Hematopoietic multipotent progenitor cell treated with erythropoietin and hydrocortisone succinate and interleukin-3 and kit ligand, for 4 days (in vitro differentiated cells): ENCODE results near the gene SLC6A5.
A peak's percentile ranks its signal among the peaks of the same experiment; 100 is the strongest.

Experiments used
- DNase-seq: peaks from one replicate; pipeline ENCODE4 v3.0.0-alpha.2; 2015

SLC6A5 gene

DNA sequence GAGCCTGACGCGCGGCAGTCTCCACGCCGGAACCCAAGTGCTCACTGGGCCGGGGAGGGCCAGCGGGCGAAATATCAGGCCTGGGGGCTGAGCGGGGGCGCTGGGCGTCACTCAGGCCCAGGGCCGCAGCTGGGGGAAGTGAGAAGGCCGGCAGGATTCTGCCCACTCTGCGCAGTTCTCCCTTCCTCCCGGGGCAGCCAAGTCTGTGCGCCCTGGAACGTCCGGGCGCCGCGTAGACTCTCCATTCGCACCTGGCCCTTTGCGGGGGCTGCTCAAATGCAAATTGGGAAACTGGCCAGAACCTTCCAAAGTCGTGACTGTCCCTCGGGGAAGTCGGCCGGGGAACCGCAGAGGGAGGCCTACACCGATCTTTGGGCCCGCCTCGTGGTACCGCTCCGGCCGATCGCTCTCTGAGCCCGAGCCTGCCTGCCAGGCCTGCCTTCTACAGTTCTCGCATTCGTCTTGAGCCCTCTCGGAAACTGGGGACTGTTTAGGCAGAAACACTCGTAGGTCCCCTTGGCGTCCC lies 2.2 kb upstream of the SLC6A5 start:
- DNase-seq: no peak

DNA sequence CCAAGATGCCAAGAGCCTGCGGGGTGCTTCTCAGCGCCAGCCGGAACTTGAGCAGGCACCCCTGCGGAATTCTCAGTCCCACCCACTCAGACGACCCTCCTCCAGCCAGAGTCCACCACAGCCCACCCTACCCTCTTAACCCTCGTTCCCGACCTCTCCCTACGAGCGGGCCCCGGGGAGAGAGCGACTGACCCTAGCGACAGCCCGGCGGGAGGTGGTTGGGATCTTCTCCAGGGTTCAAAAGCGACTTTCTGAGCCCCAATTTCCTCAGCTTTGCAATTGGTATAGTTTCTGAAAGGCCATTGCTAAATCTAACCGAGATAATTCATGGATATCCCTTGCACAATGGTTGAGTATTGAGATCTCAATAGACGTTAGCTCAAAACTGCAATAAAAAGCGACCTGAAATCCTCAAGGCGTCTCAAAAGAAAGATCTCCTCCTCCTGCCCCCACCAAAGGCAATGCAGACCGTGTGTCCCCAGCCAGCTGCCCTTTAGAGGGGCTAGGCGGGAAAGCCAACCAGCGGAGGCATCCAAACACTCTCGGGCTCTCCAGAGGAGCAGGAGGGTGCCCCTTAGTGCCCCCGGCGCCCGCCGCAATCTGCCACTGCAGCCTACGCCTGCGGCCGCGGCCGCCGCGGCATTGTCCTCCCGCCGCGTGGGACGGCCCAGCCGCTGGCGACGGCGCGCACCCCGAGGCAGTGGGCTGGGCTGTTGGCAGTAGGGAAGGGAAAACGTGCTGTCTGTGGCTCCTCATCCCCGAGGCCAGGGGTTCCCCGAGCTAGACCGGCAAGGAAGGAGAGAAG lies 1.5 kb upstream of the SLC6A5 start:
- DNase-seq: no peak

DNA sequence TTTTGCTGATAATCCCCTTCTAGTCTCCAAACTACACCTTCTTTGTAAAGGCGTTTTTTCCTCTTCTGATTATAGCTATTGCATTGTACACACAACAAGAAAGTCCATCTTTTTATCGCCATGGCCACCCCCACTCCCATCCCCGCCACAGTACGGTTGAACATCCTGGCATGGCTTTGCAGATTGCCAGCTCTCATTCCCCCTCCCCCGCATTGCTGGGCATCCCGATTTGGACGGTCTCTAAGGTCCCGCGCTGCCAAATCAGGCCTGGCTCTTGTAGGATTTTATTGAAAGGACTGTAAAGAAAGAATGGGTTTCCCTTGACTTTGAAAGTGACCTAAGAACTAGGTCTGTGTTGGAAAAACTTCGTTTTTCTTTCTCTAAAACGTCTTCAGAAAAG lies 916 bp upstream of the SLC6A5 start:
- DNase-seq: no peak

- DNase-seq: no peak
These were observed 575 bp downstream of the SLC6A5 start for GRCh38 chr11:20600020-20600346.

DNA sequence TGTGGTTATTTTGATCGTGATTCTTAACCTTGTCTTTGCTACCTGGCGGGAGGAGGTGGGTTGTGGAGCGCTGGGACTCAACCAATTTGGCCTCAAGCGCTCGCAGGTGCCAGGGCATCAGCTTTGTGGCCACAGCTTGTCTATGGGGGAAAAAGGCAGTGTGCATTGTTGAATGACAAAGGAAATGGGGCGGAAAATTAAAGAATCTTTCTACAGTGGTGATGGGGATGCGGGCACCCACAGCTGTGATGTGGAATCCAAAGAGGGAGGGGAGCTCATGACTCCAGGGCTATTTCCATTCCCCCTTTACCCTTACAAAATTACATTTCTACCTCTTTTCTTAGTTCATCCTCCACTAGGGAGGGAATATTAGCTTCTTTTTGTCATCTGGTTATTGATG lies 1.1 kb downstream of the SLC6A5 start:
- DNase-seq: no peak

- DNase-seq: no peak
These were observed 2.0 kb downstream of the SLC6A5 start for GRCh38 chr11:20601221-20601914.

DNA sequence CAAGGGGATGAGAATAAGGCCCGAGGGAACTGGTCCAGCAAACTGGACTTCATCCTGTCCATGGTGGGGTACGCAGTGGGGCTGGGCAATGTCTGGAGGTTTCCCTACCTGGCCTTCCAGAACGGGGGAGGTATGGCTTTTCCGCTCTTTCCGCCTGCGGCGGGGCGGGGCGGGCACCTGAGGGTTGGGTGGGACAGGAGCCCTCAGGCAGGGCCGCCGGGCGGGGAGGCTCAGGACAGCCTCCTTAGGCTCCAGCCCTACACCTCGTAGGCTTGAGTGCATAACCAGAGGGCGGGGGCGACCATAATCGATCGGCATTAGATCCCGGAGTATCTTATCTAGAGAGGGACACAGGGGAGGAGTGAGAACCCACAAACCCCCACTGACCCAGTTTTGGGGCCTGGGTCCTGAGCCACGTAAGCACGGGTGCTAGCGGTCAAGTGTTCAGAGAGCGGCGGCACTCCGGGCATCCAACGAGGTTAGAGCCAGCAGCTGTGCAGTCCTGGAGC lies 4.9 kb downstream of the SLC6A5 start:
- no peak for DNase-seq

- DNase-seq: no peak
These were observed 5.6 kb downstream of the SLC6A5 start for GRCh38 chr11:20604864-20605601.

- no peak for DNase-seq
These were observed 6.2 kb downstream of the SLC6A5 start for GRCh38 chr11:20605602-20606091.

- no peak for DNase-seq
These were observed 9.5 kb downstream of the SLC6A5 start for GRCh38 chr11:20608934-20609333.

DNA sequence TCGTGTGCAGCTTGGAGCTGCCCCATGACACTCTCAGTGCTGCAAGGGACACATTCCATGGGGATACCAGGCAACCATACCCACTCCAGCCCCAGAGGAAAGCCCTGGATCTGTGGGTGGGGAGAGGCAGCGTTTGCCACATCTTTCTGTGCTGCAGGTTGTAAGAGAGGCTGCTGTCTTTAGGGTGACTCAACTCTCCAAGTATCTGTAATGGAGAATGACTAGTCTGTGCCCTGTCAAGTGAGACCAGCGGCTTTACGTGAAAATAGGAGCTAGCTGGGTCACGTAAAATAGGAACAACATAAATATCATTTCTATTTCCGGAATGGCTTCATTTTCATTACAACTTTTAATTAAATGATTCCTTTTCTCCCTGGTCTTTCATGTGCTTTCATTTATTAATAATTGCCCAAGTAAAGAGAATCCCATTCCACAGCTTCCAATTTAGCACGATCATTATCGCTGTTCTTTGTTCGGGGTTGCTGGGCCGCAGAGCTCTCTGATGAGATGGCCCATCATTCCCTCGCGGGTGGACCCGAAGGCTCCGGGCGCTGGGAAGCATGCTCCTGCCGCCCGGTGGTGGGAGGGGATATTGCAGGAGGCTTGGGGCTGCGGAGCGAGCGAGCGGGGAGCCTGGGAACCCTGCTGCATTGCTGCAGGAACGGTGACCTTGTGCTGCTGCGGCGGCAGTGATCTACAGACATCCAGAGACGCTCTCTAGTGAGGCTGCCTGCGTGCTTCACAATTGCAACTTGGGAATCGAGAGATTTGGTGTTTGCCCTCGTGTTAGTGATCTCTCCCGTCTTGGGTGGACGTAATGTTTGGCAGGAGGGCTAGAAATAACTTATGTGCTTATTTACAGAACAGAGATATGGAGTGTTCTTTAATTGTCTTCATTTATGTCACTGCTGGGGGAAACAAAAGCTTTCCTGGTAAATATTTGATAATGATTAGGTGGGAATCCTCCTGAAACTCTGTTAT lies 10.6 kb downstream of the SLC6A5 start:
- peak; percentile 85 for DNase-seq

GRCh38 chr11:20610825-20611224 lies 11.4 kb downstream of the SLC6A5 start:
- DNase-seq: no peak

GRCh38 chr11:20611445-20611844 lies 12.0 kb downstream of the SLC6A5 start:
- no peak for DNase-seq

GRCh38 chr11:20611892-20612291 lies 12.5 kb downstream of the SLC6A5 start:
- DNase-seq: peak; percentile 76

DNA sequence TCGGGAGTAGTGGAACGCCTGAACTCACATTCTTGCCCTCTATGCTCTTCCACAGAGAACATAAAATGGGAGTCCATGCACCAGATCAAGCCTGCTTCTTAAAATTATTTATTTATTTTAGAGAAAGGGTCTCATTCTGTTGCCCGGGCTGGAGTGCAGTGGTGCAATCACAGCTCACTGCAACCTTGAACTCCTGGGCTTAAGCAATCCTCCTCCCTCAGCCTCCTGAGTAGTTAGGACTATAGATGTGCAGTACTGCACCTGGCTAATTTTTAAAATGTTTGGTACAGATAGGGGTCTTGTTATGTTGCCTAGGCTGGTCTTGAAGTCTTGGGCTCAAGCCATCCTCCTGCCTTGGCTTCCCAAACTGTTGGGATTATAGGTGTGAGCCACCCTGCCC lies 13.0 kb downstream of the SLC6A5 start:
- no peak for DNase-seq

DNA sequence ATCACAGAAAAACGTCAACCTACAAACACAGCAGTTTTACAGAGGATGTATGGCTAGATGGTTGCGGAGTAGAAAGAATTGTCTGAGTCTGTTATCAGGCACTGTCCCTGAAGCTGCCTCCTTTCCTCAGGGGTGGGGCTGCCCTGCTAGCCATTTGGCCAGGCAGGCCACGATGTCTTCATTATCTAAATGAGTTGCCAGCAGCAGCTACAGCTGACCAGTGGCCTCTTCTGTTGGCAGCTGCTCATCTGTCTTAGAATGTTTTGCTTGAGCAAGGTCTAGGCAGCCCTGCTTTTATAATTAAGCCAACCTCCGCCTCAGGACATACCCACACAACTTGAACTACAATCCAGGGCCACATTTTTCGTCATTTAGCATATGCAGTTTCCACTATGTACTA lies 17.5 kb downstream of the SLC6A5 start:
- no peak for DNase-seq

DNA sequence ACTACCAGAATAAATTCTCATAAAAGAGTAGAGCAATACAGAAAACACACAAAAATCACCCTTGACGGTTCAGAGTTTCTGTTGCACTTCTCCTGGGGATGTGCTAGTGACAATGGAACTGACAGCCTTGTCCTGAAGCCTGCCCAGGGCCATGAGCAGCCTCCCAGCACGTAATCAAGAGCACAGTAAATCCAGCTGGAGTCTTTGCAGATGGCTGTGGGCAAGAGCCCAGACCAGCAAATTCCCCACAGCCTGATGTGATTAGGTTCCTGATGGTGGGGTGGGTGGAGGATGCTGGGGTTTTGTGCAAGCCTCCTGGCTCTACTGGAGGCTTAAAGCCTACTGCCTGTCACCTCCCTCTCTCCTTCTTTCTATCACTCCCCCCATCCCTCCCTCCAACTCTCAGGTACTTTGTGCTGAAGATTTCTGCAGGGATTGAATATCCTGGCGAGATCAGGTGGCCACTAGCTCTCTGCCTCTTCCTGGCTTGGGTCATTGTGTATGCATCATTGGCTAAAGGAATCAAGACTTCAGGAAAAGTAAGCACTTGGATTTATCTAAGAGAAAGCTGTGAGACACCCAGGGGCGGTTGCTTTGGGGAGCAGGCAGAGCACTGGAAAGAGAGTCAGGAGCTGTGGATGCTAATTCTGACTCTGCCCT lies 18.1 kb downstream of the SLC6A5 start:
- DNase-seq: no peak

DNA sequence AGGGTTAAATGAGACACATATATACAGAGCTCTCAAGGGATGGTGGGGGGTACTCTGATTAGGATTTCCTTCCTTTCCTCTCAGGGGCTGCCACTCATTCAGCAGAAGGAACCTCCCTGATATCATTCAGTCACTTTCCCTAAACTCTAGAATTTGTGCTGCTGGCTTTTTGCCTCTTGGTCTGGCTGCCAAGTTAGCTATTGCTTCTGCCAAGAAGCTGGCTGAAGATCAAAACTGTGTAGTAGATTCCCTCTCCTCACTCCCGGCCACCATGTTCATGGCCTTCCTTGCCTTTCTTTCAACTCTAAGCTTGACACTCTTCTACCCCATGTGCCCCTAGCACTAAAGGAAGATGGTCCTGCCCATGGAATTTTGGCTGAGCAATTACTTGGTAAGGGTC lies 18.7 kb downstream of the SLC6A5 start:
- no peak for DNase-seq

DNA sequence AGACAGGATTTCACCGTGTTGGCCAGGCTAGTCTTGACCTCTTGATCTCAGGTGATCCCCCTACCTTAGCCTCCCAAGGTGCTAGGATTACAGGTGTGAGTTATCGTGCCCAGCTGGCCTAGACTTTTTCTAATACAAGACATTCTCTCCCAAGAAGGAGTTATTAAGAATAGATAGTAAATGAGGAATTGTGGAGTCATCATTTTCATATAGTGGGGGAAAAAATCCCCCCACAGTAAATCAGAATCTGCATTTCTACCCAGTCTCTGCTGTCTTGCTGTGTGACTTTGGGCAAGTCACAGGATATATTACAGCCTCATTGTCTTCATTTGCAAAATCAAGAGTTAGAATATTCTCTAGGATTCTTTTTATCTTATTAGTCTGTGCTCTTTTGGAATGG lies 21.6 kb downstream of the SLC6A5 start:
- DNase-seq: no peak

- DNase-seq: no peak
These were observed 22.3 kb downstream of the SLC6A5 start for GRCh38 chr11:20621679-20622078.

DNA sequence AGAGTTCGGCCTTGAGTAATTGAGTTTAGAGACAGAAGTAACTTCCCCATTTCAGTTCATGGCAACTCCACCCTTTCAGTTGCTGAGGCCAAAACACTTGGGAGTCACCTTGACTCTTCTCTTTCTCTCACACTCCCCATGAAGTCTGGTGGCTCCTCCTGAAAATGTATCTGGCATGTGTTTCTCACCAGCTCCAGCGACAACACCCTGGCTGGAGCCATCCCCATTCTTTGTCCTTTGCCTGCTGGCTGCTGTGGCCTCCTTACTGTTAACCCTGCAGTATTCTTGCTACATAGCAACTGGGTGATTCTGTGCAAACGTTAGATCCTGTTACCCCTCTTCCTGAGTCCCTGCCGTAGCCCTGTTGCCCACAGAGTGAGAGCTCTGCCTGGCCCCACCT lies 23.8 kb downstream of the SLC6A5 start:
- peak; percentile 37 for DNase-seq

- no peak for DNase-seq
These were observed 26.9 kb downstream of the SLC6A5 start for GRCh38 chr11:20626279-20626678.
